Nephron (organoid): ENCODE measurements around the gene CCDC33.

ENCODE experiments used
- H3K27ac Mint-ChIP-seq, 3 experiments: 2 replicates each; pipeline ENCODE4 v1.8.0; 2020; ENCODE audit warnings: mixed read lengths in 3 of 3, mild to moderate bottlenecking in 2 of 3, moderate library complexity in 1 of 3
- H3K27me3 Mint-ChIP-seq: 2 replicates; pipeline ENCODE4 v1.8.0; 2021; ENCODE audit warnings: low read depth, mild to moderate bottlenecking, moderate library complexity, mixed read lengths
- H3K36me3 Mint-ChIP-seq: 2 replicates; pipeline ENCODE4 v1.8.0; 2020; ENCODE audit warnings: low read depth, mixed read lengths
- H3K4me1 Mint-ChIP-seq: 2 replicates; pipeline ENCODE4 v1.8.0; 2020; ENCODE audit warnings: mixed read lengths
- H3K4me3 Mint-ChIP-seq, 3 experiments: 2 replicates each; pipeline ENCODE4 v1.8.0; 2020; ENCODE audit warnings: mild to moderate bottlenecking in 3 of 3, mixed read lengths in 3 of 3, moderate library complexity in 2 of 3
- H3K9me3 Mint-ChIP-seq: 2 replicates; pipeline ENCODE4 v1.8.0; 2020; ENCODE audit warnings: mixed read lengths
- TF ChIP-seq, protein P1 (sequence below), 3 experiments: fragments of 200-600 bp; sonication (generic); IDR thresholded peaks; one replicate each; pipeline ENCODE4 v1.5.0; 2021; ENCODE audit warnings: antibody characterized with exemption in 3 of 3; ENCODE audit not compliant: unreplicated experiment in 3 of 3

Gene CCDC33

DNA sequence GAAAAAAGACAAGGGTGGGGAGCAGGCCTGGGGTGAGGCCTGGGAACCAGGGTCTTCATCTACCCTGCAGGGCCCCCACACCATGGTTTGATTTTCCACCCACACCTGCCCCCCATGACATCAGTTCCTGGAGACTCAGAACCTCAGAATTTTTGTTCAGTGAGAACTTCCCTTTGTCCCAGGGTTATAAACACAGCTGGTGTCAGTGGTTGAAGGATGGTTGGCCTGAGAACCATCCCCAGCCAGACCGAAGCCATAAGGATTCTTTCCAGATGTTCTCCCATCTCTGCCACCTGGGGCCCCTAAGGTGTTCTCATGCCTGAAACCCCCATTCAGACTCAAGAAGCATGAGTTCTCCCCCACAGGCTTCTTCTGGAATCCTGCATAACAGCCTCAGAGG is 16.6 kb downstream of the CCDC33 start:
- no peaks in the 10 kb centered on the region for H3K36me3 Mint-ChIP-seq
- peaks cover 11% of the 10 kb centered on the region for H3K27me3 Mint-ChIP-seq

DNA sequence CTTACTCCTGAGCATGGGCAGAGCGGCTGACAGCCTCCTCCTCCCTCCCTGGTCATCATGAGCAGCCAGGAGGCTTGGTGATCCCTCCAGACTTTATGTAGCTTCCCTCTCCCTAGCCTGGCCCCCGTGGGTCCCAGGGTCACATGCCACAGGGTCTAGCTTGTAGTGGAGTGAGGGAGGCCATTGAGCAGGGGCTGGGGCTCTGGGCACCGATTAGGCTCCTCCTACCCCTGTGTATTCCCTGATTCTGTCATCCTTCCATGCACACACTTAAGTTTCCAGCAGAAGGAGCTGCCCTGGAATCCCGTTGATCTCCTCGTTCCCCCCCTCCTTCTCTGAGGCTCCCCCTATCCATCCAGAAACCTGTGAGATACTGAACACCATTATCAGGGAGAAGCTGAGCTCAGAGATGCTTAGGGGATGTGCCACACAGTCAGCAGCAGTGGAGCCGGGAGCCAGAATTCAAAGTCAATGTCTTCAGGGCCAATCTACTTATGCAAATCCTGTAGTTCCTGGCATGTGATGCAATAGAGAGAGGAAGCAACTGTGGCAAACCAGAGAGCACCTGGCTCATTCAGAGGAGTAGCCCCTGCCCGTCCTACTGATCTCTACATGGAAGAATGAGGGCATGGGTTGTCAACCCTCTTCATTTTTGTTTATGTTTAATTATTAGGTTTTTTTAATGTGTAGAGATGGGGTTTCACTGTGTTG is 17.2 kb downstream of the CCDC33 start:
- H3K4me1 Mint-ChIP-seq = peaks cover 50% of the 10 kb centered on the region
- peak overlapping the region; percentile 56 to 84 (median 69) for H3K27ac Mint-ChIP-seq
- H3K36me3 Mint-ChIP-seq = no peaks in the 10 kb centered on the region
- H3K4me3 Mint-ChIP-seq = peak overlapping the region in 1 of 3 experiments; percentile 5
- TF ChIP-seq, protein P1, sequence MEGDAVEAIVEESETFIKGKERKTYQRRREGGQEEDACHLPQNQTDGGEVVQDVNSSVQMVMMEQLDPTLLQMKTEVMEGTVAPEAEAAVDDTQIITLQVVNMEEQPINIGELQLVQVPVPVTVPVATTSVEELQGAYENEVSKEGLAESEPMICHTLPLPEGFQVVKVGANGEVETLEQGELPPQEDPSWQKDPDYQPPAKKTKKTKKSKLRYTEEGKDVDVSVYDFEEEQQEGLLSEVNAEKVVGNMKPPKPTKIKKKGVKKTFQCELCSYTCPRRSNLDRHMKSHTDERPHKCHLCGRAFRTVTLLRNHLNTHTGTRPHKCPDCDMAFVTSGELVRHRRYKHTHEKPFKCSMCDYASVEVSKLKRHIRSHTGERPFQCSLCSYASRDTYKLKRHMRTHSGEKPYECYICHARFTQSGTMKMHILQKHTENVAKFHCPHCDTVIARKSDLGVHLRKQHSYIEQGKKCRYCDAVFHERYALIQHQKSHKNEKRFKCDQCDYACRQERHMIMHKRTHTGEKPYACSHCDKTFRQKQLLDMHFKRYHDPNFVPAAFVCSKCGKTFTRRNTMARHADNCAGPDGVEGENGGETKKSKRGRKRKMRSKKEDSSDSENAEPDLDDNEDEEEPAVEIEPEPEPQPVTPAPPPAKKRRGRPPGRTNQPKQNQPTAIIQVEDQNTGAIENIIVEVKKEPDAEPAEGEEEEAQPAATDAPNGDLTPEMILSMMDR (IDR thresholded peaks at IDR 0.05; ENCODE audit: unreplicated experiment in 3 of 3) = no peak
- no peaks in the 10 kb centered on the region for H3K9me3 Mint-ChIP-seq
- H3K27me3 Mint-ChIP-seq = peaks cover 9% of the 10 kb centered on the region

More for the DNA sequence above, 16.6 kb downstream of the CCDC33 start:
- peak overlapping the region in 2 of 3 experiments; percentile 69 to 84 for H3K27ac Mint-ChIP-seq
- H3K4me1 Mint-ChIP-seq = peaks cover 45% of the 10 kb centered on the region
- no peak overlapping the region for H3K4me3 Mint-ChIP-seq
- no peaks in the 10 kb centered on the region for H3K9me3 Mint-ChIP-seq
- TF ChIP-seq, protein P1 (IDR thresholded peaks at IDR 0.05; ENCODE audit: unreplicated experiment in 3 of 3) = no peak

DNA sequence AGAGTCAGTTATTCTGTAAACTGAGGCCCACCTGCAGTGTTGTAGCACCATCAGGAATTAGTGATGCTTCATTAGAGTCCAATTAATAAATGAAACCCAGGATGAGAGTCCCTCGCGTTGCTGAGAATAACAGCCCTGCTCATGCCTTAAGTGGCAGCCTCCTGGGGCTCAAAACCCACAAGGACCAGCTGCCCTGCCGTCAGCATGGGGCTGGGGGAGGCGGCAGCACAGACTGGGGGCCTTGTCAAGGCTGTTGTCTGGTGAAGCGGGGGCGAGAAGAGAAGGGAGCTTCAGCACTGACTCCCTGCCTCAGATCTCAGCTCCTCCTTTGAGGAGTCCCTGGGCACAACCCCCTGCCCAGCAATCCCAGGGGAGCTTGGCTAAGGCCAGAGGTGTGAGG is 21.0 kb downstream of the CCDC33 start:
- peaks cover 24% of the 10 kb centered on the region for H3K27me3 Mint-ChIP-seq
- H3K36me3 Mint-ChIP-seq = no peaks in the 10 kb centered on the region
- H3K4me3 Mint-ChIP-seq = no peak overlapping the region
- TF ChIP-seq, protein P1 (IDR thresholded peaks at IDR 0.05; ENCODE audit: unreplicated experiment in 3 of 3) = no peak
- H3K27ac Mint-ChIP-seq = peak overlapping the region in 1 of 3 experiments; percentile 23
- H3K4me1 Mint-ChIP-seq = peaks cover 43% of the 10 kb centered on the region
- H3K9me3 Mint-ChIP-seq = no peaks in the 10 kb centered on the region

DNA sequence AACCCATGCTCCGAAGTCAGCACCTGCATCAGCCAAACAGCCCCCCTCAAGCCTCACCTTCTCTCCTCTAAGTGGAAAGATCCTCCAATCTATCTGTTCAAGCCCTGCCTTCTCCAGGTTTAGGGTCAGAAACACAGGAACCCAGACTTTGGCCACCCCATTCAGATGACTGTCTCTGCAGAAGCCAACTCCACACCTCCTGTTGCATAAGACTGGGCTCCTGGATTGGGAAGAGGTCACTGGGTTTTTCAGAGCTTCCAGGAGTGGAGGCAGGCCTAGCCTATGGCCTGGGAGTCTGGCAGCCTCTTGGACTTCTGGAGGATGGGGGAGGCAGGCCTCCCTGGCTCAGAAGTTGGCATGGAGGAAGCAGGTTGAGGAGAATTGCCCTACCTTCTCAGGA is 21.5 kb downstream of the CCDC33 start:
- H3K27ac Mint-ChIP-seq = no peak overlapping the region
- H3K4me1 Mint-ChIP-seq = peaks cover 48% of the 10 kb centered on the region
- H3K27me3 Mint-ChIP-seq = peaks cover 24% of the 10 kb centered on the region
- no peak overlapping the region for H3K4me3 Mint-ChIP-seq
- H3K36me3 Mint-ChIP-seq = no peaks in the 10 kb centered on the region
- TF ChIP-seq, protein P1 (IDR thresholded peaks at IDR 0.05; ENCODE audit: unreplicated experiment in 3 of 3) = no peak
- H3K9me3 Mint-ChIP-seq = no peaks in the 10 kb centered on the region

DNA sequence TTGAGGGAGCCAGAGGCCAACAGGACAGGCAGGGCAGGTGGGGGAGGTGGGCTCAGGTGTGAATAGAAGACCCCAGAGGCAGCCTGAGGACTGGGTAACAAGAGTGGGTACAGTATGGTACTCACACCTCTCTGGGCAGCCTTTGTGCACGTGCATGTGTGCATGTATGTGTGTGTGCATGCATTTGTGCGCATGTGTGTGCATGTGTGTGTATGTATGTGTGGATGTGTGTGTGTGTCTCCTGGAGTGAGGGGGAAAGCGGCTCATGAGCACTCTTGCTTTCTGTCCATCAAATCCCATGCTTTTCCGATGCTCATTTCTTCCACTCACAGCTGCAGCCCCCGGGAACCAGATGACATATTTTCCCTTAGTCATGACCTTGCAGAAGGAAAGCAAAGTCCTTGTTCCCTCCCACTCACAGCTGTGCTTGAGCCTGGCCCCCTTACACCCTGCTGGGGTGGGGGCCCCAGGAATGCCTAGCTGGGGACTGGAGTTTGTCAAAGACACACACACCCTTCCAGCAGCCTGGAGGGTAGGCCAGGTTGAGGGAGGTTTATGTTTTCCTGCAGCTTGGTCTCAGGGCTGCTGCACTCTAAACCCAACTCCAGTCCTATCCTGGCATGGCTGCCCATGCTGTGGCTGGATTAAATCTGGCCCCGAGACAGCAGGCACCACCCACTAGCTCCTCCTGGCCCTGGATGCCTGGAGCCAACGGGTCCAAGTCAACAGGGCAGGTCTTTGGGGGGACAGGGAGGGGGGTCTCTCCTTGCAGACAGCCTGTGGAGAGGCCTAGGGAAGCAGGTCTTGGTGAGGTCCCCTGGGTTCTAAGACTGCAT is 22.5 kb downstream of the CCDC33 start:
- peak overlapping the region; percentile 61 to 80 (median 68) for H3K27ac Mint-ChIP-seq
- TF ChIP-seq, protein P1 (IDR thresholded peaks at IDR 0.05; ENCODE audit: unreplicated experiment in 3 of 3) = no peak
- H3K27me3 Mint-ChIP-seq = peaks cover 30% of the 10 kb centered on the region

More for the DNA sequence above, 22.5 kb downstream of the CCDC33 start:
- H3K4me1 Mint-ChIP-seq = peaks cover 51% of the 10 kb centered on the region
- no peaks in the 10 kb centered on the region for H3K9me3 Mint-ChIP-seq
- peak overlapping the region in 1 of 3 experiments; percentile 24 for H3K4me3 Mint-ChIP-seq
- H3K36me3 Mint-ChIP-seq = no peaks in the 10 kb centered on the region
